AG20443 (cell line): ENCODE measurements around the gene MYO1H.
"Not testable (repeated sequence)": the region's sequence is repeated elsewhere in the genome, so short reads cannot be mapped to it uniquely, and the experiment has no call there.

Source experiments
- DNase-seq: peaks from one replicate; pipeline ENCODE4 v3.0.0; 2012; ENCODE audit warnings: low spot score, mixed read lengths

Gene MYO1H

GRCh38 chr12:109347589-109347988, at the start of gene MYO1H:
Gene MYO1H (plus strand): TSS chr12:109347900. CDS start chr12:109347961, 61 bp downstream.
- no peak for DNase-seq

- DNase-seq, result no peak
Measured at GRCh38 chr12:109299849-109300248, 47.9 kb upstream of the MYO1H start.

GRCh38 chr12:109301643-109302168, 46.0 kb upstream of the MYO1H start:
- no peak for DNase-seq

- DNase-seq, result no peak
Measured at GRCh38 chr12:109302358-109302757, 45.3 kb upstream of the MYO1H start.

GRCh38 chr12:109302770-109303169, 44.9 kb upstream of the MYO1H start:
- DNase-seq, result no peak

GRCh38 chr12:109304485-109304884, 43.2 kb upstream of the MYO1H start:
- DNase-seq, result no peak

- DNase-seq, result no peak
Measured at GRCh38 chr12:109305547-109305946, 42.2 kb upstream of the MYO1H start.

GRCh38 chr12:109307051-109307450, 40.6 kb upstream of the MYO1H start:
- no peak for DNase-seq

GRCh38 chr12:109308534-109309380, 38.9 kb upstream of the MYO1H start, which contains the start of gene FOXN4:
Gene FOXN4 (minus strand): TSS chr12:109309284. CDS start chr12:109308321, 963 bp downstream.
- peak; percentile 38 for DNase-seq

- peak; percentile 27 for DNase-seq
Measured at GRCh38 chr12:109309381-109310246, 38.1 kb upstream of the MYO1H start.

GRCh38 chr12:109310247-109311125, 37.2 kb upstream of the MYO1H start:
- DNase-seq, result no peak

GRCh38 chr12:109321294-109321693, 26.4 kb upstream of the MYO1H start:
- not testable (repeated sequence) for DNase-seq

- no peak for DNase-seq
Measured at GRCh38 chr12:109329003-109329402, 18.7 kb upstream of the MYO1H start.

GRCh38 chr12:109329686-109330085, 18.0 kb upstream of the MYO1H start:
- DNase-seq, result no peak

- no peak for DNase-seq
Measured at GRCh38 chr12:109330282-109331230, 17.1 kb upstream of the MYO1H start.

GRCh38 chr12:109331301-109331952, 16.3 kb upstream of the MYO1H start:
- no peak for DNase-seq

GRCh38 chr12:109334887-109335286, 12.8 kb upstream of the MYO1H start:
- DNase-seq, result no peak

GRCh38 chr12:109336593-109336992, 11.1 kb upstream of the MYO1H start:
- no peak for DNase-seq

GRCh38 chr12:109343677-109344076, 4.0 kb upstream of the MYO1H start:
- DNase-seq, result no peak

- DNase-seq, result no peak
Measured at GRCh38 chr12:109345428-109345827, 2.3 kb upstream of the MYO1H start.
